OCI-LY3 (cell line): ENCODE measurements around the gene NR1H4.

Source experiments
- CTCF ChIP-seq: fragments of 200-600, 300-600 bp; sonication (generic); IDR thresholded peaks from 2 replicates; pipeline ENCODE4 v1.5.1; 2014; ENCODE audit warnings: antibody characterized with exemption, low read length, low read depth
- EZH2phosphoT487 ChIP-seq: fragments of 200-600 bp; shearing (Covaris generic); IDR thresholded peaks from 2 replicates; pipeline ENCODE4 v1.6.1; 2018; ENCODE audit warnings: antibody characterized with exemption, mixed run types, low read depth

GRCh38 chr12:100518376-100518775 is 44.7 kb downstream of the NR1H4 start:
- TF ChIP-seq CTCF (no peak), EZH2phosphoT487 (no peak)
